ENCODE results near the gene TXNDC2. TPM values are rescaled to one million over a fixed set of nuclear protein-coding genes. Genes with fewer than 3 reads are reported as not detected.
A peak's percentile ranks its signal among the peaks of the same experiment; 100 is the strongest.

TXNDC2 gene
- total and polyA plus RNA-seq, 9 of the 15 experiments (the other 6 are each of a cell fraction or from before 2014, with no cell fraction given): 1.2 to 4.9 (median 2.3) TPM

GRCh38 chr18:9849407-9850283 is 36.1 kb upstream of the TXNDC2 start (continued):
- TF ChIP-seq ZNF395 (CRISPR knock-in tag; IDR thresholded peaks at IDR 0.05): peak; percentile 75; the same call in 1 of the 2 replicates
- TF ChIP-seq MAFK (IDR thresholded peaks at IDR 0.05; ENCODE audit: low read length): no peak
- TF ChIP-seq THAP7 (CRISPR knock-in tag; IDR thresholded peaks at IDR 0.05): no peak
- peak; percentile 43; the same call in 1 of the 2 replicates for TF ChIP-seq RNF2 (IDR thresholded peaks at IDR 0.05)
- TF ChIP-seq ZBTB26 (CRISPR knock-in tag; IDR thresholded peaks at IDR 0.05): no peak
- TF ChIP-seq NFXL1 (CRISPR knock-in tag; IDR thresholded peaks at IDR 0.05): no peak
- no peak for TF ChIP-seq CBX8 (IDR thresholded peaks at IDR 0.05; ENCODE audit: borderline replicate concordance, extremely low read depth, low read depth, low read length, poor library complexity, severe bottlenecking)
- TF ChIP-seq MCM2 (IDR thresholded peaks at IDR 0.05; ENCODE audit: low read depth): no peak
- no peak for TF ChIP-seq USF2 (CRISPR knock-in tag; IDR thresholded peaks at IDR 0.05)
- TF ChIP-seq ZBTB9 (CRISPR knock-in tag; IDR thresholded peaks at IDR 0.05): no peak
- TF ChIP-seq ADNP (tag; IDR thresholded peaks at IDR 0.05): no peak
- no peak for TF ChIP-seq ASH1L (IDR thresholded peaks at IDR 0.05; ENCODE audit: borderline replicate concordance, low read depth, partially characterized antibody)
- TF ChIP-seq ZNF707 (CRISPR knock-in tag; conservative IDR thresholded peaks at IDR 0.05): no peak
- peak; percentile 82 for TF ChIP-seq SMARCA4 (IDR thresholded peaks at IDR 0.05)
- TF ChIP-seq MCM5 (IDR thresholded peaks at IDR 0.05; ENCODE audit: low read depth): no peak
- TF ChIP-seq SOX6 (IDR thresholded peaks at IDR 0.05): peak; percentile 54; the same call in 1 of the 2 replicates
- peak; percentile 18; the same call in 1 of the 2 replicates for TF ChIP-seq RAD51 (IDR thresholded peaks at IDR 0.05; ENCODE audit: borderline replicate concordance, low read depth)
- peak in 1 of 2 experiments; percentile 64; a peak in 1 of 4 replicates for TF ChIP-seq HDAC1 (IDR thresholded peaks at IDR 0.05)
- TF ChIP-seq RBM39 (optimal IDR thresholded peaks at IDR 0.05; ENCODE audit: low read depth, low read length): no peak
- TF ChIP-seq TFAP4 (CRISPR knock-in tag; IDR thresholded peaks at IDR 0.05; ENCODE audit: borderline replicate concordance): peak; percentile 90; the same call in 1 of the 2 replicates
- peak; percentile 31; the same call in 1 of the 2 replicates for TF ChIP-seq HDAC2 (IDR thresholded peaks at IDR 0.05)

All from K562 (cell line).